Measurements from ENCODE around the gene TRAP1. TPM values are rescaled to one million over a fixed set of nuclear protein-coding genes. Genes with fewer than 3 reads are reported as not detected.

Gene TRAP1
- total and polyA plus RNA-seq, 9 donors, result 56.3 to 102 (median 76.7) TPM

DNA sequence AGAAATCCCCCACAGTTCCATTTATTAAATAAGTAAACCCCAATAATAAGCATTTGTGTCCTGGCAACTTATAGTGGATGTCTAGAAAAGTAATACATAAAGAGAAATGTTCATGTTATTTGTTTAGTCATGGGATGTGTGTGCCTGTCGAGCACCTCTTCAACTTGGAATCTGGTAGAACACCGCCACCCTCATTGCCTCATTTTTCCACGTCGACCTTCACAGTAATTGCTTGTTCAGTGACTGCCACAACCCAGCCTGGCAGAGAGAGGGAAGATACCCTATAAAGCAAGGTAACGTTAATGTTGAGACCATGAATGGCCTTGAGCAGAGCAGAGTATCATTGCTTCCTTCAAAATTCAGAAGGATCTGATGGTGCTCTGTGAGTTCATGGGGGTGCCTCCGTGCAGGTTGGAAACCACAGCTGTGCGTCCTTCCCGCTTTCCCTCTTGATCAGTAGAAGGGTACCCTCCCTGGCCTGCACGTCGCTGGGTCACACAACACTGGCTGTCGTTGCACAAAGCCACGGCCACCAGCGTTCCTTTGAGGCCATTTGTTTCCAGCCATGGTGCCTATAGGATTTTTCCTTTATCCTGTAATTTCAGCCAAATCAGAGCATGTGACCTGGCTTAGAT, 66.6 kb downstream of the TRAP1 start:
- Histone ChIP-seq H3K27me3 (no peaks in the 10 kb centered on the region), H3K4me1 (ENCODE audit: insufficient read depth) (peaks cover 1% of the 10 kb centered on the region), H3K4me3 (no peak overlapping the region), H3K36me3 (no peaks in the 10 kb centered on the region), H3K9me3 (no peaks in the 10 kb centered on the region), H3K27ac (no peak overlapping the region)
- no peak for DNase-seq
- TF ChIP-seq, protein P1, sequence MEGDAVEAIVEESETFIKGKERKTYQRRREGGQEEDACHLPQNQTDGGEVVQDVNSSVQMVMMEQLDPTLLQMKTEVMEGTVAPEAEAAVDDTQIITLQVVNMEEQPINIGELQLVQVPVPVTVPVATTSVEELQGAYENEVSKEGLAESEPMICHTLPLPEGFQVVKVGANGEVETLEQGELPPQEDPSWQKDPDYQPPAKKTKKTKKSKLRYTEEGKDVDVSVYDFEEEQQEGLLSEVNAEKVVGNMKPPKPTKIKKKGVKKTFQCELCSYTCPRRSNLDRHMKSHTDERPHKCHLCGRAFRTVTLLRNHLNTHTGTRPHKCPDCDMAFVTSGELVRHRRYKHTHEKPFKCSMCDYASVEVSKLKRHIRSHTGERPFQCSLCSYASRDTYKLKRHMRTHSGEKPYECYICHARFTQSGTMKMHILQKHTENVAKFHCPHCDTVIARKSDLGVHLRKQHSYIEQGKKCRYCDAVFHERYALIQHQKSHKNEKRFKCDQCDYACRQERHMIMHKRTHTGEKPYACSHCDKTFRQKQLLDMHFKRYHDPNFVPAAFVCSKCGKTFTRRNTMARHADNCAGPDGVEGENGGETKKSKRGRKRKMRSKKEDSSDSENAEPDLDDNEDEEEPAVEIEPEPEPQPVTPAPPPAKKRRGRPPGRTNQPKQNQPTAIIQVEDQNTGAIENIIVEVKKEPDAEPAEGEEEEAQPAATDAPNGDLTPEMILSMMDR (IDR thresholded peaks at IDR 0.05), result no peak
- no peak for TF ChIP-seq EP300 (IDR thresholded peaks at IDR 0.05)
- TF ChIP-seq POLR2A (IDR thresholded peaks at IDR 0.05), result no peak
- 84 to 92% (median 88%) methylated on average over 13 of the region's 13 CpGs for WGBS, 3 donors
- intact Hi-C loops (cut with DNase I), result no loop called here

- intact Hi-C loops (cut with DNase I), result no loop called here
- no peak for TF ChIP-seq POLR2A (IDR thresholded peaks at IDR 0.05)
- no peak for TF ChIP-seq EP300 (IDR thresholded peaks at IDR 0.05)
- TF ChIP-seq, protein P1 (IDR thresholded peaks at IDR 0.05), result no peak
- no peak for DNase-seq
- H3K27me3 ChIP-seq, result no peaks in the 10 kb centered on the region
- 71 to 75% (median 74%) methylated on average over 15 of the region's 15 CpGs for WGBS, 3 donors
- no peak overlapping the region for H3K27ac ChIP-seq
- H3K4me3 ChIP-seq, result no peak overlapping the region
- H3K36me3 ChIP-seq, result no peaks in the 10 kb centered on the region
- no peaks in the 10 kb centered on the region for H3K9me3 ChIP-seq
- H3K4me1 ChIP-seq (ENCODE audit: insufficient read depth), result no peaks in the 10 kb centered on the region
Observed at GRCh38 chr16:3646348-3646920, 70.9 kb downstream of the TRAP1 start.

DNA sequence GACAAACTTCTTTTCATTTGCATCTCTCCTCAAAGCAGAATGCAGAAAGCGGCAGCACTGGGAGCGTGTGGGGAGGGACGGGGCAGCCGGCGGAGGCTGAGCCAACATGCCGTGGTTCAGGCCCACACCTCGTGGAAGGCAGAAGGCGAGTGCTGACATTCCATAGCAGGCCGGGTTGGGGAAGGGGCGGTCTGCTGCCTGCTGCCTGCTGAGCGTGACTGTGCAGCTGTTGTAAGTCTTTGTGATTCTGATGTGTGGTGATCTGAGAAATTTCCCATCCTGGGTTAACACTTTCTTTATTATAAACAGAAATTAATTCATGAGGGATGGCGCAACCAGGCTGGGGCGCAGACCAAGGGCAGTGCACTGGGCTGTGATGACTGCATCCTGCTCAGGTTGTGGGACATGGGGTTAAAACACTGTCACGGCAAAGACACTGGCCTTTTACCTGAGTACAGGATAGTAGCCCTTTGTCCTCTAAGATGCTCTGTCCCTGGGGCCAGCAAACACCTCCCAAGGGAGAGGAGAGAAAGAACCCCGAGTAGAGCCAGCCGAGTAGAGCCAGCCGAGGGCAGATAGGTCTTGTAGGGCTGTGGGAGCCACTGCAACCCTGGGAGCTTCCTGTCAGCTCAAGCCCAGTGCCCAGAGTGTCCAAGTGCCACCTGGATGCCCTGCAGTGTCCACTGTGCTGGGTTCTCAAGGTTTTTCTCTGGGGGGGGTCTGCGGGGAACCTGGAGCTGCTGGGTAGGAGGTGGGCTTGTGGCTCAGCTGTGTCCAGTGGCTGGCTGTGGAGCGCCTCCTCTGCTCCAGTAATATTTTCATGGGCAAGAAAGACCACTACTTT, 71.6 kb downstream of the TRAP1 start:
- intact Hi-C loops (cut with DNase I), result no loop called here

GRCh38 chr16:3645108-3645503, 72.2 kb downstream of the TRAP1 start:
- 48 to 60% (median 51%) methylated on average over 6 of the region's 6 CpGs for WGBS, 3 donors

More for the DNA sequence above, 71.6 kb downstream of the TRAP1 start:
- Histone ChIP-seq H3K4me1 (ENCODE audit: insufficient read depth) (no peaks in the 10 kb centered on the region), H3K27ac (no peak overlapping the region), H3K36me3 (no peaks in the 10 kb centered on the region), H3K4me3 (no peak overlapping the region), H3K27me3 (no peaks in the 10 kb centered on the region), H3K9me3 (no peaks in the 10 kb centered on the region)
- no peak for TF ChIP-seq EP300 (IDR thresholded peaks at IDR 0.05)
- TF ChIP-seq, protein P1 (IDR thresholded peaks at IDR 0.05), result no peak
- no peak for TF ChIP-seq POLR2A (IDR thresholded peaks at IDR 0.05)
- 31 to 53% (median 42%) methylated on average over 19 of the region's 19 CpGs for WGBS, 3 donors
- no peak for DNase-seq

More at GRCh38 chr16:3645108-3645503, 72.2 kb downstream of the TRAP1 start:
- H3K9me3 ChIP-seq, result no peaks in the 10 kb centered on the region
- H3K27me3 ChIP-seq, result no peaks in the 10 kb centered on the region
- no peak for DNase-seq
- no peak overlapping the region for H3K27ac ChIP-seq
- H3K4me1 ChIP-seq (ENCODE audit: insufficient read depth), result no peaks in the 10 kb centered on the region
- no peak for TF ChIP-seq POLR2A (IDR thresholded peaks at IDR 0.05)
- TF ChIP-seq EP300 (IDR thresholded peaks at IDR 0.05), result no peak
- TF ChIP-seq, protein P1 (IDR thresholded peaks at IDR 0.05), result no peak
- intact Hi-C loops (cut with DNase I), result no loop called here
- H3K4me3 ChIP-seq, result no peak overlapping the region
- no peaks in the 10 kb centered on the region for H3K36me3 ChIP-seq

Data from ovary (tissue), 9 donors.